Epithelial cell of prostate (primary cell): ENCODE results near the gene CPNE5.
"Not testable (repeated sequence)": the region's sequence is repeated elsewhere in the genome, so short reads cannot be mapped to it uniquely, and the experiment has no call there.

Source experiments
- DNase-seq: peaks from one replicate; pipeline ENCODE4 v3.0.0-alpha.2; 2011; ENCODE audit warnings: low read depth, low spot score
- H3K27ac ChIP-seq: fragments of 450-650 bp; 2 replicates; pipeline ENCODE4 v1.5.1; 2017; ENCODE audit warnings: mild to moderate bottlenecking

The CPNE5 gene

GRCh38 chr6:36733300-36733699 lies 105.9 kb downstream of the CPNE5 start:
- DNase-seq, result no peak
- H3K27ac ChIP-seq, result no peak overlapping the region

GRCh38 chr6:36731622-36732310 lies 107.5 kb downstream of the CPNE5 start:
- H3K27ac ChIP-seq, result no peak overlapping the region
- no peak for DNase-seq

DNA sequence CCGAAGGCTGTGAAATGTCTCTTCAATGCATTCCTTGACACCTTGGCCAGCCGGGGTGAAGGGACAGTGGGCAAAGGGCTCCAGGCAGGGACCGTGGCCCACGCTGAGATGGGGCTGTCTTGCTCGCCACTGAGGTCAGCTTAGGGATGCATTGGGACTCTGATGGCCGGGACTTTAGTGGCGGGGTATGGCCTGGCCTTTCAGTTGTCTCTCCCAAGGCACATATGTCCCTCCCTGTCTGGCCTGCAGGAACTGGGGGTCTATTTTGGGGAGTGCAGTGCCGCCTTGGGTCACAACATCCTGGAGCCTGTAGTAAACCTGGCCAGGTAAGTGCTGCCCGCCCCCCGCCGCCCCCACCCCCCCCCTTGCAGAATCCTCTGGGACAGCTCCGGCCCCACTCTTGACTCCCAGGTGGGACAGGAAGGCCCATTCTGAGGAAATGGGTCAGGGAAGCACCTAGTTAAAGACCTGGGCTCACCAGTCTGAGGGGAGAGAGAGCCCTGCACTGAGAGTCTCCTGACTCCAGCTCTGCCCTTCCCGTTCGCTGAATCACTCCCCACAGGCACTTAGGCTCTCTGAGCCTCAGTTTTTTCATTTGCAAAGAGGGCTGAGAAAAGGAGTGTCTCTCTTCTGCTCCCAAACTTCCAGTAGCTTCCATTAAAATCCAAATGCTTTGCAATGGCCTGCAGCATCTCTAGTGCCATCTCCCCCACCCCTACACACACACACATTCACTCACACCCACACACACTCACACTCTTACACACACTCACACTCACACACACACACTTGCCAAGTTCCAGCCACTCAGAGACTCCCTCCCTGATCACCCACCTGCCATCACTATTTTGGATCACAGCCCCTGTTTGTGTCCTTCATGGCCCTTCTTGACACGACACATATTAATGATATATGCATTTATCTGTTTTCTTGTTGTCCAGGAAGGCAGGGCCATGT lies 108.5 kb downstream of the CPNE5 start:
- DNase-seq, result no peak
- H3K27ac ChIP-seq, result no peak overlapping the region

DNA sequence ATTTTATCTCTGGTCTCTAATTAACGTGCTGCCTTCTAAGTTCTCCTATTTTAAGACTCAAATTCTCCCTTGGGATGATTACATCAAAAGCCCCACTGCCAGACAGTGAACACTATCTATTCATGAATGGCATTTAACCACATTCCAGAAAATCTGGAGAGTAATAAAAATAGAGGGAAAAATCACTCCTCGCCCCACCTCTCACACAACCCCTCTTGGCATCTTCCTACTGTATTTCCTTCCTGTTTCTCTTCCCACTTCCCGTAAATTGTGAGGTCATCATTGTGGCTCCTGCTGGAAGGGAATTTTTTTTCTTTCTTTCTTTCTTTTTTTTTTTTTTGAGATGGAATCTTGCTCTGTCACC lies 110.1 kb downstream of the CPNE5 start:
- no peak overlapping the region for H3K27ac ChIP-seq
- no peak for DNase-seq

- DNase-seq, result no peak
- H3K27ac ChIP-seq, result peak overlapping the region; percentile 16
Measured at GRCh38 chr6:36728289-36729160, 110.7 kb downstream of the CPNE5 start.

DNA sequence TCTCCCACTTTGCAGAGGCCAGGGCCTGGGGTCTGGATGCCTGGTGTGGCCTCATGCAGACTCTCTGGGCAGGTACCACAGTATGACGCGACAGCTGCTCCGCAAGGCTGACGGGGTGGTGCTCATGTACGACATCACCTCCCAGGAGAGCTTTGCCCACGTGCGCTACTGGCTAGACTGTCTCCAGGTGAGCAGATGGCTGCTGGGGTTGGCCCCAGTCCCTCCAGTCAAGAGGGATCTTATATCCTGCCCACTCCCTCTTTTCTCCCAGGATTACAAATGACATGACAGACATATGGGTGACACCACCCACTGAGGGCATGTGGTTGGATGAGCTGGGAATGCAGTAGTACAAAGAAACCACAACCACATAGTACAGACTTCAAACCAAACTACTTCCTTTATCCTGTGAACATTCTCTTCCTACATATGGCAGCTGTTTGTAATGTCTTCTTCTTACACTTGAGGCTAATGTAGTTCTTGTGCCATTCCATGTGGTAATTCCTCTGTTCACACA lies 111.7 kb downstream of the CPNE5 start:
- DNase-seq, result no peak
- H3K27ac ChIP-seq, result peak overlapping the region; percentile 16

DNA sequence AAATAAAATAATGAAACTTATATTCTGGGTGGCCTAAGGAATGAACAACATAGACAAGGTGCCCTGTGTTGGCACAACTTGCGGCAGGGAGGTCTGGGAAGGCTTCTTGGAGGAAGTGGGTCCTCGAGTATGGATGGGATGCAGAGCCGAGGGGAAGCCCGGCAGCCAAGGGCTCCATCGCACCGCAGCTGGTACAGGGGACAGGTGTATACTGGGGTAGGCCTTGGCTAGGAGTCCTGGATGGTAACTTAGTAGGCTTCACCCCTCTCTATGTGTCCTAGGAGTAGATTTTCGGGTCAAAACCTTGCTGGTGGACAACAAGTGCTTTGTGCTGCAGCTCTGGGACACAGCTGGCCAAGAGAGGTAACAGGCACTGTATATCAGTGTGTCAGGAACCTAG lies 113.7 kb downstream of the CPNE5 start:
- H3K27ac ChIP-seq, result no peak overlapping the region
- no peak for DNase-seq

- DNase-seq, result no peak
Measured at GRCh38 chr6:36724514-36725390, 114.5 kb downstream of the CPNE5 start.

GRCh38 chr6:36723992-36724391 lies 115.3 kb downstream of the CPNE5 start:
- not testable (repeated sequence) for H3K27ac ChIP-seq

More at GRCh38 chr6:36724514-36725390, 114.5 kb downstream of the CPNE5 start:
- H3K27ac ChIP-seq, result no peak overlapping the region

GRCh38 chr6:36722879-36723278 lies 116.4 kb downstream of the CPNE5 start:
- H3K27ac ChIP-seq, result no peak overlapping the region
- DNase-seq, result peak; percentile 48

More at GRCh38 chr6:36723992-36724391, 115.3 kb downstream of the CPNE5 start:
- DNase-seq, result not testable (repeated sequence)

GRCh38 chr6:36722365-36722764 lies 116.9 kb downstream of the CPNE5 start:
- no peak overlapping the region for H3K27ac ChIP-seq
- no peak for DNase-seq

DNA sequence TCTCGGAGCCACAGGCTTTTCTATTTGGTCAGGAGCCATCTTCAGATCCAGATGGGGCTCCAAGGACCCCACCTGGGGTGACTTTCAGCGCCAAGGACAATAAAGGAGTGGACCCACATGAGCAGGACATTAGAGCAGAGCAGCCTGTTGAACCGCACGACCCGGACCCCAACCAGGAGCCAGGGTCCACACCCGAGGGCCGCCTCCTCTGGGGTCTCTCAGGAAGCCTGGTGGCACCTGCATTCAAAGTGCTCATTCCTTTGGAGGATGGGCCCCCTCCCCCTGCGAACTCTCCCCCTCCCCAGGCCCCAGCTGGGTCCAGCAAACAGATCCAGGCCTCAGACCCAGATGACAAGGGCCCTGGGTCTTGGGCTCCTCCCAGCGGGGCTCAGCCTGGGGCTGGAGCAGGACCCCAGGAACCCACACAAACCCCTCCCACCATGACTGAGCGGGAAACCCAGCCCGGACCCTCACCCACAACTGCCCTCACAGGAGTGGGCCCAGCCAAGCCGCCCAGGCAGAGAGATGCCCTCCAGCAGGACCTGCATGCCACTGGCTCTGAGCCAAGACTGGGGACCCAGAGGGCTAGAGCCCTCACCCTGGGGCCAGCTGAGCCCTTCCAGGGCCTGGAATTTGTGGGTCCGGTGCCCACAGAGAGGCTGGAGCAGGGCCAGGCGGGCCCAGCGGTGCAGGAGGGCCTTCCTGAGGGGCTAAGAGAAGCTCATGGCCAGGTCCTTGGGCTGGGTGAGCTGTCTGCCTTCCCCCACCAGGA lies 117.7 kb downstream of the CPNE5 start:
- no peak overlapping the region for H3K27ac ChIP-seq
- DNase-seq, result no peak

DNA sequence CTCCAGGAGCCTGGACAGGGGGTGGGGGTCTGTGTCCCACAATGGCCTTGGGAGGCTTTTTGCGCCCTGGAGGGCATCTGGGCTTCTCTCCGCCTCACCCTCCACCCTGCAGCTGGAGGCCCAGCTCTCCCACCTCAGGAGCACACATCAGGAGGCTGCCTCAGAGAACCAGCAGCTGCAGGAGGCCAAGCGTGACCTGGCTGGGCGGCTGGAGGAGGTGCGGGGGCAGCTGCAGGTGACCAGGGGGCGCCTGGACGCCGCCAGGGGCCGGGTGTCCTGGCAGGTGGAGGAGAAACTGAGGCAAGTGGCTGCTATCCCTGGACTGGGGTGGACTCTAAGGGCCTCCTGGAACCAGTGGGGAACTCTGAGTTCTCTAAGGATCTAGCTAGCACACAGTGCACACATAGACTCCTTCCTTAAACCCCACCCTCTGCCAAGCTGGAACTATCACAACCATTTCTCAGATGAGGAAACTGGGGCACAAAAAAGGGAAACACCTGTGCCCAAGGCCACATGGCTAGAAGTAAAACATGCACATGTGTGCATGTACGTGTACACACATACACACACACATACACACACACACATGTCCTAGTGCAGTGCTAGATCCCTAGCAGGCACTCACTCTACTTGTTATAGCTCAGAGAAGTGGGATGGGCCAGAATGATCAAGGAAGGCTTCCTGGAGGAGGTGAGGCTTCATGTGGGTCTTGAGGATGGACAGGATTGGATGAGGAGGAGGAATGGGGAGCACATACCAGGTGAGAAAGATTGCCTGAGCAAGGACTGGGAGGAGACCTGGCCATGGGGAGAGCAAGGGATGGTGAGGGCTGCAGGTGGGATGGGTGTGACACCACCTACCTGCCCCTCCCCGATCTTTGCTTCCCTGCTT lies 118.7 kb downstream of the CPNE5 start:
- no peak overlapping the region for H3K27ac ChIP-seq
- no peak for DNase-seq

DNA sequence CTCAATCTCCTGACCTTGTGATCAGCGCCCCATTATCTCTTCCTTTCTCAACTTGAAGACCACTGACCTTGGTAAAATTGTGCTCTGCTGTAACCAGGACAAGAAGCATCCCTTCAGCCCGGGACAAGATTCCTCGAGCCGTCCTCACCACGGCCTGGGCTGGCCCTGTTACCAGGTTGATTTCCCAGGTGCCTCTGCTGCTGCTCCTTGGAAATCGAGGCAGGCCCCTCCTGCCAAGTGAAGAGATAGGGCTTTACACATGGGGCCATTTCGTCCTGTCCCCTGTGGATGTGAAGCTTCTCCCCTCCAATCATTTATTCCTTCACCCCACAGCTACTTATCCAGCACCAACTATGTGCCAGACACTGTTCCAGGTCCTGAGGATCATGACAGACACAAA lies 120.1 kb downstream of the CPNE5 start:
- no peak overlapping the region for H3K27ac ChIP-seq
- no peak for DNase-seq

DNA sequence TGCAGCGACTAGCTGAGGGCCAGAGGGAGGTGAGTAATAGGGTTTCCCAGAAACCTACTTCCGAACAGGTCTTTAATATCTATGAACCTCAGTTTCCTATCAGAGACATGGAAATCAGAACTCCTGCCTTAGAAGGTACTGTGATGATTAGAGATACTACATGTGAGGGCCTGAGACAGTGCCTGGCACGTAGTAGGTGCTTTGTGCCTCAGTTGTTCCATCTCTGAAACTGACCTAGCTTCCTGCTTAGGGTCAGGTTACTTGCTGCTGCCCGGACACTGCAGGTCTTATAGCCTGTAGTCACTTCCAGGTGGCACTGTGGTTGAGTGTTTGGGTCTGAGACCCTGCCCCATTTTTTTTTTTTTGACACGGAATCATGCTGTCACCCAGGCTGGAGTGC lies 120.7 kb downstream of the CPNE5 start:
- no peak overlapping the region for H3K27ac ChIP-seq
- no peak for DNase-seq

DNA sequence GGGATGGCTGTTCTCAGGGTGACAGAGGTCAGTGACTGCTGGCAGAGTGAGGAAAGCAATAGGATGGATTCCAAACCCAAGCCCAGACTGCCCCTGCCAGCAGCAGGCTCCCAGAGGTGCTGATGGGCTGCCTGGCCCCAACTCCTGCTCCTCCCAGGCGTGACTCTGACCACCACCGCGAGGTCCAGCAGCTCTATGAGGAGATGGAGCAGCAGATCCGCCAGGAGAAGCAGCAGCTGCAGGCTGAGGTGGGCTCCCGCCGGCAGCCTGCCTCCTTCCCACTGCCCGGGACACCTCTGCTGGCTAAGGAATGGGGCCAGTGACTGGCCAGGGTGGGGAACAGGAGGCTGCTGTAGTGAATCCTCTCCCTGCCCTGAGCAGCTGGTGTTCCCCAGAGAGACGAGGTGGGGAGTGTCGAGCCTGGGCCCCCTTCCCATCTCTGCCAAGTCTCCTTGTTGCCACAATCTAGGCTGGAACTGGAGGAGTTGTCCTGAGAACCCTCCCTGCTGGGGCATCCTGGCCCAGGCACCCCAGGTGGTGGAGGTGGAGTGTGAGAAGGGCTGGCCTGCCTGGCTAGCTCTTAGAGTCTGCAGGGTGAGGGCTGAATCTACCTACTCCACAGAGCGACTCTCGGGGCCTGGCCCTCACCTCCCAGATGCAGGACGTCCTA lies 121.2 kb downstream of the CPNE5 start:
- no peak for DNase-seq
- H3K27ac ChIP-seq, result no peak overlapping the region

- H3K27ac ChIP-seq, result no peak overlapping the region
- DNase-seq, result no peak
Measured at GRCh38 chr6:36717231-36717825, 121.9 kb downstream of the CPNE5 start.
